H1 (cell line): ENCODE results near the gene CYBRD1. TPM values are rescaled to one million over a fixed set of nuclear protein-coding genes. Genes with fewer than 3 reads are reported as not detected.
A peak's percentile ranks its signal among the peaks of the same experiment; 100 is the strongest.

Experiments
- CTCF ChIA-PET: fragments of 300-600 bp; sonication (Branson Sonifier 250); formaldehyde crosslinking; loops from one replicate; lab custom pipeline; 2021; ENCODE audit not compliant: partially characterized antibody; lab: Charles Lee
- POLR2A ChIA-PET: fragments of 300-600 bp; sonication (Branson Sonifier 250); formaldehyde crosslinking; loops from one replicate; lab custom pipeline; 2021; ENCODE audit warnings: inconsistent platforms; ENCODE audit not compliant: partially characterized antibody; lab: Charles Lee
- DNase-seq, 2 experiments: peaks; one replicate each; pipeline versions ENCODE4 v3.0.0 to v3.0.0-alpha.2; 2010 to 2022; ENCODE audit warnings: low spot score in 2 of 2, low read depth in 1 of 2, mixed read lengths in 1 of 2
- FAIRE-seq: peaks from 2 replicates; lab custom pipeline; 2011; peaks lifted over from hg19 to GRCh38; lab: Jason Lieb, UNC
- H2AFZ ChIP-seq: 2 replicates; pipeline ENCODE4 v1.8.1; 2012; ENCODE audit warnings: low read length, inconsistent platforms
- H2AK5ac ChIP-seq: 2 replicates; pipeline ENCODE4 v1.6.1; 2013; ENCODE audit warnings: low read depth, low read length
- H2BK120ac ChIP-seq: replicated peaks from 2 replicates; pipeline ENCODE3; 2013; ENCODE audit warnings: low read depth, low read length, inconsistent platforms
- H2BK12ac ChIP-seq: 2 replicates; pipeline ENCODE4 v1.6.1; 2013; ENCODE audit warnings: low read depth, low read length
- H2BK15ac ChIP-seq: 2 replicates; pipeline ENCODE4 v1.6.1; 2013; ENCODE audit warnings: low read length
- H2BK20ac ChIP-seq: 2 replicates; pipeline ENCODE4 v1.6.1; 2013; ENCODE audit warnings: low read length
- H2BK5ac ChIP-seq: 2 replicates; pipeline ENCODE4 v1.6.1; 2013; ENCODE audit warnings: low read depth, low read length
- H3K14ac ChIP-seq: 2 replicates; pipeline ENCODE4 v1.6.1; 2013; ENCODE audit warnings: inconsistent platforms; ENCODE audit not compliant: insufficient read length
- H3K18ac ChIP-seq: 2 replicates; pipeline ENCODE4 v1.6.1; 2013; ENCODE audit warnings: low read length; ENCODE audit errors: extremely low read depth
- H3K23ac ChIP-seq: 2 replicates; pipeline ENCODE4 v1.6.1; 2013; ENCODE audit warnings: inconsistent platforms; ENCODE audit not compliant: insufficient read length
- H3K23me2 ChIP-seq: 2 replicates; pipeline ENCODE4 v1.6.1; 2013; ENCODE audit warnings: low read depth, low read length
- H3K27ac ChIP-seq: 2 replicates; pipeline ENCODE4 v1.6.1; 2011; ENCODE audit warnings: low read depth, low read length, inconsistent platforms
- H3K27me3 ChIP-seq, 4 experiments: replicated peaks in 1 of 4; 1 replicate in 1 of 4; 2 replicates in 3 of 4; pipeline versions ENCODE4 v1.6.1 to v1.8.1; 2011 to 2013; ENCODE audit warnings: low read length in 3 of 4, mild to moderate bottlenecking in 3 of 4, inconsistent platforms in 2 of 4, mixed read lengths in 2 of 4, moderate library complexity in 1 of 4; ENCODE audit not compliant: control insufficient read depth in 3 of 4, insufficient read depth in 3 of 4; ENCODE audit errors: extremely low read depth in 1 of 4
- H3K36me3 ChIP-seq, 4 experiments: 2 replicates each; pipeline versions ENCODE4 v1.6.1 to v1.8.1; 2011 to 2013; ENCODE audit warnings: mild to moderate bottlenecking in 4 of 4, low read length in 3 of 4, moderate library complexity in 2 of 4, control low read depth in 1 of 4, inconsistent platforms in 1 of 4; ENCODE audit not compliant: insufficient read depth in 4 of 4, control insufficient read depth in 2 of 4
- H3K4ac ChIP-seq: replicated peaks from 2 replicates; pipeline ENCODE3; 2013; ENCODE audit warnings: low read length, low read depth, mixed read lengths, inconsistent platforms; ENCODE audit not compliant: insufficient read length
- H3K4me1 ChIP-seq, 4 experiments: replicated peaks in 1 of 4; 1 replicate in 1 of 4; 2 replicates in 3 of 4; pipeline versions ENCODE4 v1.6.1 to v1.8.1; 2011 to 2013; ENCODE audit warnings: low read length in 3 of 4, inconsistent platforms in 2 of 4, mixed read lengths in 1 of 4; ENCODE audit not compliant: insufficient read depth in 4 of 4, control insufficient read depth in 3 of 4
- H3K4me2 ChIP-seq, 2 experiments: 2 replicates each; pipeline versions ENCODE4 v1.6.1 to v1.8.1; 2011 to 2013; ENCODE audit warnings: low read depth in 2 of 2, low read length in 2 of 2, control low read depth in 1 of 2, inconsistent platforms in 1 of 2, mild to moderate bottlenecking in 1 of 2; ENCODE audit not compliant: insufficient read depth in 1 of 2
- H3K4me3 ChIP-seq, 4 experiments: fragments of 200-600, 300-600 bp in 1 of 4; sonication (generic), shearing (Covaris generic), sonication (Bioruptor Twin) in 1 of 4; 2 replicates each; pipeline versions ENCODE4 v1.5.1 to v1.8.1; 2011 to 2016; ENCODE audit warnings: low read length in 4 of 4, low read depth in 3 of 4, control low read depth in 2 of 4, inconsistent platforms in 2 of 4, mild to moderate bottlenecking in 2 of 4, mixed read lengths in 1 of 4, moderate library complexity in 1 of 4; ENCODE audit not compliant: insufficient read depth in 2 of 4; ENCODE audit errors: extremely low read depth in 1 of 4
- H3K56ac ChIP-seq: replicated peaks from 2 replicates; pipeline ENCODE3; 2013; ENCODE audit warnings: low read depth, mild to moderate bottlenecking, mixed read lengths, low read length, inconsistent platforms; ENCODE audit not compliant: insufficient read length
- H3K79me1 ChIP-seq: 2 replicates; pipeline ENCODE4 v1.6.1; 2013; ENCODE audit warnings: low read depth, low read length, control low read depth
- H3K79me2 ChIP-seq, 2 experiments: 2 replicates each; pipeline versions ENCODE4 v1.6.1 to v1.8.1; 2012 to 2013; ENCODE audit warnings: low read length in 2 of 2, mild to moderate bottlenecking in 2 of 2, inconsistent platforms in 1 of 2; ENCODE audit not compliant: insufficient read depth in 2 of 2, control insufficient read depth in 1 of 2
- H3K9ac ChIP-seq, 4 experiments: replicated peaks in 1 of 4; 1 replicate in 1 of 4; 2 replicates in 3 of 4; pipeline versions ENCODE4 v1.6.1 to v1.8.1; 2011 to 2013; ENCODE audit warnings: low read depth in 3 of 4, low read length in 3 of 4, control low read depth in 2 of 4, mild to moderate bottlenecking in 2 of 4, moderate library complexity in 2 of 4, inconsistent platforms in 1 of 4; ENCODE audit errors: extremely low read depth in 1 of 4
- H3K9me3 ChIP-seq, 2 experiments: 2 replicates each; pipeline versions ENCODE4 v1.6.1 to v1.8.1; 2012 to 2013; ENCODE audit warnings: mild to moderate bottlenecking in 2 of 2, moderate library complexity in 2 of 2, control low read depth in 1 of 2, inconsistent platforms in 1 of 2, low read depth in 1 of 2, low read length in 1 of 2, mixed read lengths in 1 of 2; ENCODE audit not compliant: insufficient read depth in 2 of 2
- H4K20me1 ChIP-seq, 2 experiments: replicated peaks in 1 of 2; 2 replicates each; pipeline versions ENCODE3 to v1.8.1; 2011 to 2013; ENCODE audit warnings: inconsistent platforms in 2 of 2, low read length in 2 of 2, mild to moderate bottlenecking in 1 of 2; ENCODE audit not compliant: insufficient read depth in 2 of 2, control insufficient read depth in 1 of 2
- H4K5ac ChIP-seq: 2 replicates; pipeline ENCODE4 v1.6.1; 2013; ENCODE audit warnings: low read length, low read depth, mixed read lengths, inconsistent platforms; ENCODE audit not compliant: insufficient read length
- H4K8ac ChIP-seq: 2 replicates; pipeline ENCODE4 v1.8.0; 2013; ENCODE audit warnings: mild to moderate bottlenecking, moderate library complexity, low read length, inconsistent platforms; ENCODE audit not compliant: insufficient read depth; ENCODE audit errors: extremely low read depth
- H4K91ac ChIP-seq: replicated peaks from 2 replicates; pipeline ENCODE3; 2013; ENCODE audit warnings: low read length, mixed read lengths, inconsistent platforms; ENCODE audit not compliant: insufficient read length
- BRCA1 ChIP-seq: IDR thresholded peaks from 2 replicates; pipeline ENCODE4 v1.6.1; 2012; ENCODE audit warnings: low read depth, low read length, improper control_type of control experiment
- JUN ChIP-seq: IDR thresholded peaks from 2 replicates; pipeline ENCODE4 v1.6.1; 2011; ENCODE audit warnings: low read depth, mild to moderate bottlenecking, improper control_type of control experiment, low read length
- MAX ChIP-seq: IDR thresholded peaks from 2 replicates; pipeline ENCODE4 v1.6.1; 2012; ENCODE audit warnings: inconsistent platforms
- RAD21 ChIP-seq, 2 experiments: IDR thresholded peaks in 1 of 2; conservative IDR thresholded peaks in 1 of 2; 2 replicates each; pipeline ENCODE4 v1.6.1; 2011; ENCODE audit warnings: low read depth in 2 of 2, low read length in 2 of 2, improper control_type of control experiment in 1 of 2, inconsistent platforms in 1 of 2, mild to moderate bottlenecking in 1 of 2, moderate library complexity in 1 of 2
- RBBP5 ChIP-seq: IDR thresholded peaks from 2 replicates; pipeline ENCODE4 v1.7.1; 2012; ENCODE audit warnings: low read depth, mild to moderate bottlenecking, inconsistent platforms, low read length, moderate library complexity, borderline replicate concordance
- RXRA ChIP-seq: IDR thresholded peaks from 2 replicates; pipeline ENCODE4 v1.6.1; 2011; ENCODE audit warnings: low read depth, mild to moderate bottlenecking, low read length, moderate library complexity; ENCODE audit not compliant: insufficient read depth
- SIN3A ChIP-seq, 2 experiments: IDR thresholded peaks in 1 of 2; conservative IDR thresholded peaks in 1 of 2; 2 replicates each; pipeline ENCODE4 v1.6.1; 2011 to 2012; ENCODE audit warnings: low read length in 2 of 2, improper control_type of control experiment in 1 of 2, low read depth in 1 of 2, mild to moderate bottlenecking in 1 of 2
- SIX5 ChIP-seq: IDR thresholded peaks from 2 replicates; pipeline ENCODE4 v1.6.1; 2011; ENCODE audit warnings: mild to moderate bottlenecking, low read depth, low read length
- SP1 ChIP-seq: IDR thresholded peaks from 2 replicates; pipeline ENCODE4 v1.6.1; 2011; ENCODE audit warnings: low read depth, low read length
- USF2 ChIP-seq: IDR thresholded peaks from 2 replicates; pipeline ENCODE4 v1.6.1; 2011; ENCODE audit warnings: low read length, improper control_type of control experiment
- WGBS, 2 experiments: shearing (Covaris generic) in 1 of 2; methylation state at CpG; one replicate each; pipeline versions ENCODE4 v1.1.6 to v1.1.7; 2013 to 2015; ENCODE audit warnings: low lambda C conversion rate in 2 of 2, mixed read lengths in 2 of 2, inconsistent platforms in 1 of 2, low coverage in 1 of 2, missing lambda C conversion rate in 1 of 2; ENCODE audit not compliant: insufficient replicate concordance in 2 of 2, insufficient coverage in 1 of 2, insufficient read length in 1 of 2; ENCODE audit errors: extremely low coverage in 1 of 2, missing lambda C conversion rate in 1 of 2; 5-methylcytosine and 5-hydroxymethylcytosine counted together
- polyA plus RNA-seq, 7 experiments: library from polyadenylated mRNA; depleted of rRNA in 3 of 7; stranded (reverse) in 5 of 7; unstranded in 2 of 7; fragments of >200 nt in 5 of 7; fragments of 200-250 nt in 2 of 7; gene quantifications; 1 replicate in 5 of 7; 2 replicates in 1 of 7; 4 replicates in 1 of 7; pipeline versions ENCODE4 v1.2.1 to v1.2.3, GENCODE V29; 2011 to 2013; ENCODE audit warnings: missing spikeins in 2 of 7, mixed read lengths in 2 of 7
- total RNA-seq: library from RNA; stranded (reverse); fragmentation: NEBNext Ultra II Directional; extraction: Animal tissue kit (Norgen Biotek cat#: 25700); gene quantifications from 2 replicates; pipeline ENCODE4 v1.2.1, GENCODE V29; 2021

The CYBRD1 gene
- total and polyA plus RNA-seq, 2 of the 8 experiments (the other 6 are each of a cell fraction or from before 2014, with no cell fraction given) = 10.7 to 12.6 TPM

GRCh38 chr2:171509945-171510731 is 12.1 kb upstream of the CYBRD1 start:
- Histone ChIP-seq H3K18ac (no peak overlapping the region), H3K4me3 (no peak overlapping the region), H3K4me1 (peaks cover 0 to 4% (median under 1%) of the 10 kb centered on the region in 4 experiments; a peak in 4 of 7 replicates), H2BK15ac (no peak overlapping the region), H3K23ac (no peak overlapping the region), H3K23me2 (no peaks in the 10 kb centered on the region), H2AFZ (0 out of 2 replicates have a peak overlapping the region, but pooled peaks have one; percentile 63), H3K4ac (no peak overlapping the region), H2BK12ac (no peak overlapping the region), H3K27ac (no peak overlapping the region), H3K79me1 (no peaks in the 10 kb centered on the region), H3K4me2 (no peak overlapping the region), H3K56ac (no peak overlapping the region), H3K9ac (no peak overlapping the region), H4K8ac (no peak overlapping the region), H4K5ac (no peak overlapping the region), H3K79me2 (no peaks in the 10 kb centered on the region), H4K91ac (no peak overlapping the region), H2BK20ac (no peak overlapping the region), H3K27me3 (no peaks in the 10 kb centered on the region), H2BK120ac (no peak overlapping the region), H3K9me3 (no peaks in the 10 kb centered on the region), H3K14ac (no peak overlapping the region), H2BK5ac (no peak overlapping the region), H3K36me3 (no peaks in the 10 kb centered on the region), H2AK5ac (no peak overlapping the region), H4K20me1 (no peaks in the 10 kb centered on the region)
- DNase-seq (no peak), FAIRE-seq (no peak)
- ChIA-PET POLR2A (interaction anchor here (1.0 to 4.0 kb wide), 3 partner anchors 12 to 77 kb away, joined by 3 to 28 read pairs (median 4); partner anchors contain the start of genes CYBRD1 and METTL8), CTCF (interaction anchor here (0.6 to 2.8 kb wide), 5 partner anchors 11 to 541 kb away, joined by 3 to 13 read pairs (median 4); no protein-coding TSS in a partner anchor)
- 81% methylated on average over 9 of the region's 9 CpGs; no CpG with 5 or more reads in 1 of the 2 experiments for WGBS, 2 experiments
- no peak for TF ChIP-seq RAD21 (IDR thresholded peaks at IDR 0.05 in 1 of 2, conservative IDR thresholded peaks at IDR 0.05 in 1 of 2; ENCODE audit: low read depth in 2 of 2, low read length in 2 of 2)
- TF ChIP-seq SIN3A (conservative IDR thresholded peaks at IDR 0.05 in 1 of 2, IDR thresholded peaks at IDR 0.05 in 1 of 2; ENCODE audit: low read depth in 1 of 2, low read length in 2 of 2) = no peak
- no peak for TF ChIP-seq RXRA
- no peak for TF ChIP-seq SIX5
- TF ChIP-seq JUN = no peak
- no peak for TF ChIP-seq RBBP5
- TF ChIP-seq BRCA1 = no peak
- no peak for TF ChIP-seq USF2
- TF ChIP-seq MAX = no peak
- no peak for TF ChIP-seq SP1
